HG03045 (cell line): ENCODE measurements around the gene TTC3.
"Not testable (repeated sequence)": the region's sequence is repeated elsewhere in the genome, so short reads cannot be mapped to it uniquely, and the experiment has no call there.

Source experiments
- ATAC-seq: cut with Tn5 transposase; IDR thresholded peaks from one replicate; pipeline ENCODE4 v1.9.1; 2021; ENCODE audit warnings: mild to moderate bottlenecking, moderate library complexity; ENCODE audit not compliant: unreplicated experiment

Gene TTC3

GRCh38 chr21:37093977-37094376 is 20.9 kb downstream of the TTC3 start:
- ATAC-seq = no peak

GRCh38 chr21:37095821-37096220 is 22.8 kb downstream of the TTC3 start:
- no peak for ATAC-seq

- ATAC-seq = no peak
Observed at GRCh38 chr21:37098751-37099150, 25.7 kb downstream of the TTC3 start.

- ATAC-seq = no peak
Observed at GRCh38 chr21:37100316-37100715, 27.3 kb downstream of the TTC3 start.

GRCh38 chr21:37101384-37101783 is 28.3 kb downstream of the TTC3 start:
- ATAC-seq = no peak

GRCh38 chr21:37102746-37103145 is 29.7 kb downstream of the TTC3 start:
- ATAC-seq = not testable (repeated sequence)

GRCh38 chr21:37106998-37107397 is 33.9 kb downstream of the TTC3 start:
- no peak for ATAC-seq

GRCh38 chr21:37111029-37111428 is 38.0 kb downstream of the TTC3 start:
- not testable (repeated sequence) for ATAC-seq

- ATAC-seq = not testable (repeated sequence)
Observed at GRCh38 chr21:37114301-37114700, 41.2 kb downstream of the TTC3 start.

GRCh38 chr21:37116459-37116858 is 43.4 kb downstream of the TTC3 start:
- ATAC-seq = not testable (repeated sequence)

- no peak for ATAC-seq
Observed at GRCh38 chr21:37117204-37117603, 44.1 kb downstream of the TTC3 start.

- ATAC-seq = no peak
Observed at GRCh38 chr21:37118187-37118826, 45.3 kb downstream of the TTC3 start.

GRCh38 chr21:37119421-37120218 is 46.6 kb downstream of the TTC3 start:
- no peak for ATAC-seq

- no peak for ATAC-seq
Observed at GRCh38 chr21:37128076-37128475, 55.0 kb downstream of the TTC3 start.

GRCh38 chr21:37130971-37131370 is 57.9 kb downstream of the TTC3 start:
- ATAC-seq = no peak

GRCh38 chr21:37136261-37136660 is 63.2 kb downstream of the TTC3 start:
- no peak for ATAC-seq

- no peak for ATAC-seq
Observed at GRCh38 chr21:37136744-37137143, 63.7 kb downstream of the TTC3 start.

- ATAC-seq = no peak
Observed at GRCh38 chr21:37139154-37139553, 66.1 kb downstream of the TTC3 start.

- no peak for ATAC-seq
Observed at GRCh38 chr21:37139902-37140301, 66.8 kb downstream of the TTC3 start.

GRCh38 chr21:37143392-37143791 is 70.3 kb downstream of the TTC3 start:
- ATAC-seq = not testable (repeated sequence)

GRCh38 chr21:37145635-37146111 is 72.6 kb downstream of the TTC3 start:
- no peak for ATAC-seq
